Measurements from ENCODE around the gene CELF4. TPM values are rescaled to one million over a fixed set of nuclear protein-coding genes. Genes with fewer than 3 reads are reported as not detected.

CELF4 gene
- total RNA-seq, 1 experiment from 2014 or later: 0.11 TPM

DNA sequence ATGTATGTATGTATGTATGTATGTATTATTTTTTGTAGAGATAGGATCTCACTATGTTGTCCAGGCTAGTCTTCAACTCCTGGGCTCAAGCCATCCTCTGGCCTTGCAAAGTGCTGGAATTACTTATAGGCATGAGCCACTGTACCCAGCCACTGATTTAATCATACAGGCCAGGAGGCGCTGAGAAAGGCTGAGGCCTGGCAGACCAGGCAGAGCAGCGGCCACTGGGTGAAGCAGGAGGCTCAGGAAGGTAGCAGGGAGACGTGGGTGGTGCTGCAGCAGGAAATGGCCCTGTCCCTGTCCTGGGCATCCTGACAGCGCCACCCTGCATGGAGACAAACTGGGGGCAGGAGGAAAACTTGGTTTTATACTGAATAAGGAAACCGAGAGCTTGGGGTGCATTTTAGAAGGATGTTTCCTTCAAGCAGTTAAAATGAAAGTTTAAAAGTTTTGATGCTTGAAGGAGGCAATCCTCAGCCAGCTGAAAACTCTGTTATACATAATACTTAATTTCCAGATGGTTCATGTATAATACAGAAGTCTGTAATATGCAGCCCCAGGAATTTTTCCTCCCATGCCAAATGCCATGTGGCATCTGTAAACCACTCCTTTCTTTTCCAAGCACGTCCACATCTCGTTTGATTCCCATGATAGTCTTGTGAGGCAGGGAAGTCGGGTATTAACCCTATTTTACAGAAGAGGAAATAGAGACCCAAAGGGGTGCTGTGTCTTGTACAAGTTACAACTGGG, 182.4 kb downstream of the CELF4 start:
- no peaks in the 10 kb centered on the region for H3K36me3 ChIP-seq (ENCODE audit: control insufficient read depth, insufficient read depth, low read length)
- Mint-ChIP-seq H3K9me3 (ENCODE audit: unreplicated experiment) (peaks cover 12% of the 10 kb centered on the region), H3K27me3 (ENCODE audit: insufficient read depth, unreplicated experiment) (peaks cover 16% of the 10 kb centered on the region), H3K36me3 (ENCODE audit: insufficient read depth, unreplicated experiment) (no peaks in the 10 kb centered on the region), H3K4me3 (ENCODE audit: unreplicated experiment) (no peak overlapping the region), H3K4me1 (ENCODE audit: low read depth, unreplicated experiment) (no peaks in the 10 kb centered on the region), H3K27ac (ENCODE audit: unreplicated experiment) (no peak overlapping the region)
- no peak overlapping the region for H3K4me3 ChIP-seq (ENCODE audit: low read depth, low read length)
- ChIA-PET POLR2A (interaction anchor here (0.7 kb wide), 1 partner anchor 802 kb away, joined by 4 read pairs; no protein-coding TSS in a partner anchor), CTCF (interaction anchor here (0.7 kb wide), 1 partner anchor 26 kb away, joined by 3 read pairs; no protein-coding TSS in a partner anchor)
- no peak for DNase-seq
- no peaks in the 10 kb centered on the region for H3K27me3 ChIP-seq (replicated peaks; ENCODE audit: control insufficient read depth, insufficient read depth, low read length)
- no peaks in the 10 kb centered on the region for H3K4me1 ChIP-seq
- no peaks in the 10 kb centered on the region for H3K9me3 ChIP-seq
- intact Hi-C loops (cut with micrococcal nuclease; ENCODE audit: unreplicated experiment): loop anchor here (2.0 kb wide), 1 partner anchor 40 kb away; no protein-coding TSS in a partner anchor
- TF ChIP-seq, protein P1, sequence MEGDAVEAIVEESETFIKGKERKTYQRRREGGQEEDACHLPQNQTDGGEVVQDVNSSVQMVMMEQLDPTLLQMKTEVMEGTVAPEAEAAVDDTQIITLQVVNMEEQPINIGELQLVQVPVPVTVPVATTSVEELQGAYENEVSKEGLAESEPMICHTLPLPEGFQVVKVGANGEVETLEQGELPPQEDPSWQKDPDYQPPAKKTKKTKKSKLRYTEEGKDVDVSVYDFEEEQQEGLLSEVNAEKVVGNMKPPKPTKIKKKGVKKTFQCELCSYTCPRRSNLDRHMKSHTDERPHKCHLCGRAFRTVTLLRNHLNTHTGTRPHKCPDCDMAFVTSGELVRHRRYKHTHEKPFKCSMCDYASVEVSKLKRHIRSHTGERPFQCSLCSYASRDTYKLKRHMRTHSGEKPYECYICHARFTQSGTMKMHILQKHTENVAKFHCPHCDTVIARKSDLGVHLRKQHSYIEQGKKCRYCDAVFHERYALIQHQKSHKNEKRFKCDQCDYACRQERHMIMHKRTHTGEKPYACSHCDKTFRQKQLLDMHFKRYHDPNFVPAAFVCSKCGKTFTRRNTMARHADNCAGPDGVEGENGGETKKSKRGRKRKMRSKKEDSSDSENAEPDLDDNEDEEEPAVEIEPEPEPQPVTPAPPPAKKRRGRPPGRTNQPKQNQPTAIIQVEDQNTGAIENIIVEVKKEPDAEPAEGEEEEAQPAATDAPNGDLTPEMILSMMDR (IDR thresholded peaks at IDR 0.05; ENCODE audit: insufficient read depth in 1 of 2, low read depth in 1 of 2, low read length in 1 of 2, severe bottlenecking in 1 of 2, unreplicated experiment in 1 of 2): no peak
- BruUV-seq (replicated peaks): no TSS peak

DNA sequence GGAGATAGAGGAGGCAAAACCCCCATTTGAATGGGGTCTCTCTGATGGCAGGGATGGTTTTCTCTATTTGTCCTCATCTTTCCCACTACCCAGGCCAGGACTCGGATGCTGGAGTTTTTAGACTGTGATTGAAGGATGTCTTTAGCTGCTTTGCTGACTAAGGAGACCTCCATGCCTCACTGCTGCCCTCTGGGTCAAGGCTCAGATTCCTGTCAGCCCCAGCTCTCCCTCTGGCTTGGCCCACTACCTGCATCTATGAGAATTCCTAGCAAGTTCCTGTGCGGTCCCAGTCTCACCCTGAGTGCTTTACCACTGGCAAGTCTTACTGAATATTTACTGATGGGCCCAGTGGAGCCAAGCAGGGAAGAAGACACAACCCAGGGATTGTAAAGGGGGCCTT, 184.0 kb downstream of the CELF4 start:
- Histone ChIP-seq H3K27me3 (replicated peaks; ENCODE audit: control insufficient read depth, insufficient read depth, low read length) (no peaks in the 10 kb centered on the region), H3K9me3 (no peaks in the 10 kb centered on the region), H3K36me3 (ENCODE audit: control insufficient read depth, insufficient read depth, low read length) (no peaks in the 10 kb centered on the region), H3K4me3 (ENCODE audit: low read depth, low read length) (no peak overlapping the region), H3K4me1 (no peaks in the 10 kb centered on the region)
- no peak overlapping the region for H3K4me3 Mint-ChIP-seq (ENCODE audit: unreplicated experiment)
- H3K27ac Mint-ChIP-seq (ENCODE audit: unreplicated experiment): no peak overlapping the region
- DNase-seq: no peak
- POLR2A ChIA-PET: no interaction called here
- no TSS peak for BruUV-seq (replicated peaks)
- H3K27me3 Mint-ChIP-seq (ENCODE audit: insufficient read depth, unreplicated experiment): peaks cover 20% of the 10 kb centered on the region
- no peaks in the 10 kb centered on the region for H3K36me3 Mint-ChIP-seq (ENCODE audit: insufficient read depth, unreplicated experiment)
- CTCF ChIA-PET: no interaction called here
- intact Hi-C loops (cut with micrococcal nuclease; ENCODE audit: unreplicated experiment): no loop called here
- no peaks in the 10 kb centered on the region for H3K4me1 Mint-ChIP-seq (ENCODE audit: low read depth, unreplicated experiment)
- peaks cover 12% of the 10 kb centered on the region for H3K9me3 Mint-ChIP-seq (ENCODE audit: unreplicated experiment)
- TF ChIP-seq, protein P1 (IDR thresholded peaks at IDR 0.05; ENCODE audit: insufficient read depth in 1 of 2, low read depth in 1 of 2, low read length in 1 of 2, severe bottlenecking in 1 of 2, unreplicated experiment in 1 of 2): no peak

DNA sequence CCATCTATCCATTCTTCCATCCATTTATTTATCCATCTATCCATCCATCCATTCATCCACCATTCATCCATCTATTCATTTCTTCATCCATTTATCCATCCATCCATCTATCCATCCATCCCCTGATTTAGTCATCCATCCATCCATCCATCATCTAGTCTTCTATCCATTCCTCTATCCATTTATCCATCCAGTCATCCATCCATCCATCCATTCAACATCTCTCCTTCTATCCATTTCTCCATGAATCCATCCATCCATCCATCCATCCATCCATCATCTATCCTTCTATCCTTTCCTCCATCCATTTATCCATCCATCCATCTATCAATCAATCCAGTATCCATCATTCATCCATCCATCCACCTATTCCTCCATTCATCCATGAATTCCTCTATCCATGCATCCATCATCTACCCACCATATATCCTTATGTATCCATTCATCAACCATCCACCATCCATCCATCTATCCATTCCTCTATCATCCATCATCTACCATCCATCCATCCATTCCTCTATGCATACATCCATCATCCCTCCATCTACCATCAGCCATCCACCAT, 185.0 kb downstream of the CELF4 start:
- intact Hi-C loops (cut with micrococcal nuclease; ENCODE audit: unreplicated experiment): no loop called here
- no TSS peak for BruUV-seq (replicated peaks)

More for the DNA sequence above, 185.0 kb downstream of the CELF4 start:
- ChIA-PET CTCF (no interaction called here), POLR2A (no interaction called here)
- H3K4me3 Mint-ChIP-seq (ENCODE audit: unreplicated experiment): no peak overlapping the region
- DNase-seq: no peak
- H3K4me3 ChIP-seq (ENCODE audit: low read depth, low read length): no peak overlapping the region
- no peaks in the 10 kb centered on the region for H3K27me3 ChIP-seq (replicated peaks; ENCODE audit: control insufficient read depth, insufficient read depth, low read length)
- no peaks in the 10 kb centered on the region for H3K4me1 Mint-ChIP-seq (ENCODE audit: low read depth, unreplicated experiment)
- TF ChIP-seq, protein P1 (IDR thresholded peaks at IDR 0.05; ENCODE audit: insufficient read depth in 1 of 2, low read depth in 1 of 2, low read length in 1 of 2, severe bottlenecking in 1 of 2, unreplicated experiment in 1 of 2): no peak
- H3K27ac Mint-ChIP-seq (ENCODE audit: unreplicated experiment): no peak overlapping the region
- no peaks in the 10 kb centered on the region for H3K36me3 ChIP-seq (ENCODE audit: control insufficient read depth, insufficient read depth, low read length)
- H3K36me3 Mint-ChIP-seq (ENCODE audit: insufficient read depth, unreplicated experiment): no peaks in the 10 kb centered on the region
- no peaks in the 10 kb centered on the region for H3K4me1 ChIP-seq
- H3K9me3 ChIP-seq: no peaks in the 10 kb centered on the region
- H3K27me3 Mint-ChIP-seq (ENCODE audit: insufficient read depth, unreplicated experiment): peaks cover 21% of the 10 kb centered on the region
- H3K9me3 Mint-ChIP-seq (ENCODE audit: unreplicated experiment): peaks cover 12% of the 10 kb centered on the region
